HEK293 (cell line): ENCODE results near the gene NOL3.

Experiments used
- CTCF ChIA-PET: fragments of 350-600 bp; formaldehyde crosslinking; extraction: SDS; loops from one replicate; lab custom pipeline; 2021; ENCODE audit warnings: antibody characterized with exemption; lab: Yijun Ruan, JAX
- POLR2A ChIA-PET: fragments of 300-600 bp; formaldehyde crosslinking; extraction: SDS; loops from one replicate; lab custom pipeline; 2020; ENCODE audit warnings: antibody characterized with exemption, inconsistent platforms; lab: Yijun Ruan, JAX
- H3K27ac ChIP-seq: fragments of 200-500 bp; sonication (Bioruptor generic); 2 replicates; pipeline ENCODE4 v1.5.1; 2014; ENCODE audit warnings: low read depth, low read length, control low read depth, inconsistent platforms; ENCODE audit errors: extremely low read depth
- H3K36me3 ChIP-seq, 2 experiments: fragments of 200-500 bp in 1 of 2; sonication (Bioruptor generic) in 1 of 2; 1 replicate in 1 of 2; 2 replicates in 1 of 2; pipeline ENCODE4 v1.5.1; 2014 to 2017; ENCODE audit warnings: inconsistent platforms in 2 of 2, low read length in 2 of 2; ENCODE audit not compliant: control insufficient read depth in 2 of 2, insufficient read depth in 1 of 2
- H3K4me1 ChIP-seq: fragments of 200-500 bp; sonication (Bioruptor generic); 2 replicates; pipeline ENCODE4 v1.5.1; 2014; ENCODE audit warnings: mild to moderate bottlenecking, low read length, inconsistent platforms; ENCODE audit not compliant: control insufficient read depth, insufficient read depth
- H3K4me3 ChIP-seq: 2 replicates; pipeline ENCODE4 v1.5.1; 2011; ENCODE audit warnings: low read depth, mild to moderate bottlenecking, control low read depth, low read length, moderate library complexity
- H3K9me3 ChIP-seq: fragments of 200-500 bp; sonication (Bioruptor generic); 2 replicates; pipeline ENCODE4 v1.5.1; 2014; ENCODE audit warnings: low read depth, low read length, inconsistent platforms; ENCODE audit not compliant: control insufficient read depth, insufficient read depth
- GLIS1 ChIP-seq: fragments of 450-650 bp; formaldehyde crosslinking; IDR thresholded peaks from 2 replicates; pipeline ENCODE4 v1.5.1; 2016; ENCODE audit warnings: missing biosample characterization, missing genetic modification characterization
- HOXD13 ChIP-seq: sonication (generic); formaldehyde crosslinking; IDR thresholded peaks from 2 replicates; pipeline ENCODE4 v1.8.0; 2022; ENCODE audit warnings: missing genetic modification reagents, borderline replicate concordance
- KLF1 ChIP-seq: fragments of 450-650 bp; formaldehyde crosslinking; IDR thresholded peaks from 2 replicates; pipeline ENCODE4 v1.5.1; 2016; ENCODE audit warnings: missing biosample characterization, missing genetic modification characterization
- MEIS1 ChIP-seq: sonication (generic); formaldehyde crosslinking; IDR thresholded peaks from 2 replicates; pipeline ENCODE4 v1.8.1; 2022; ENCODE audit warnings: missing genetic modification reagents, mild to moderate bottlenecking, borderline replicate concordance
- SCRT2 ChIP-seq: fragments of 450-650 bp; formaldehyde crosslinking; IDR thresholded peaks from 2 replicates; pipeline ENCODE4 v1.5.1; 2016; ENCODE audit warnings: missing biosample characterization, missing genetic modification characterization
- ZBTB48 ChIP-seq: fragments of 450-650 bp; formaldehyde crosslinking; IDR thresholded peaks from 2 replicates; pipeline ENCODE4 v1.5.1; 2016; ENCODE audit warnings: missing biosample characterization, missing genetic modification characterization
- ZNF184 ChIP-seq: fragments of 450-650 bp; IDR thresholded peaks from 2 replicates; pipeline ENCODE4 v1.5.1; 2018; ENCODE audit warnings: missing biosample characterization, mild to moderate bottlenecking, missing genetic modification characterization
- ZNF266 ChIP-seq: fragments of 450-650 bp; formaldehyde crosslinking; IDR thresholded peaks from 2 replicates; pipeline ENCODE4 v1.5.1; 2016; ENCODE audit warnings: missing biosample characterization, missing genetic modification characterization, low read depth
- ZNF350 ChIP-seq: fragments of 450-650 bp; formaldehyde crosslinking; IDR thresholded peaks from 2 replicates; pipeline ENCODE4 v1.5.0; 2017; ENCODE audit warnings: missing biosample characterization, mild to moderate bottlenecking, missing genetic modification characterization
- ZNF530 ChIP-seq: fragments of 450-650 bp; formaldehyde crosslinking; IDR thresholded peaks from 2 replicates; pipeline ENCODE4 v1.5.1; 2016; ENCODE audit warnings: low read depth, missing biosample characterization, missing genetic modification characterization
- ZNF560 ChIP-seq: fragments of 450-650 bp; formaldehyde crosslinking; IDR thresholded peaks from 2 replicates; pipeline ENCODE4 v1.5.1; 2017; ENCODE audit warnings: missing biosample characterization, missing genetic modification characterization, borderline replicate concordance
- ZNF629 ChIP-seq: fragments of 450-650 bp; formaldehyde crosslinking; IDR thresholded peaks from 2 replicates; pipeline ENCODE4 v1.5.1; 2017; ENCODE audit warnings: missing biosample characterization, missing genetic modification characterization
- ZNF830 ChIP-seq: fragments of 450-650 bp; IDR thresholded peaks from 2 replicates; pipeline ENCODE4 v1.5.0; 2018; ENCODE audit warnings: missing biosample characterization, missing genetic modification characterization, low read depth, mild to moderate bottlenecking, moderate library complexity
- ZSCAN30 ChIP-seq: fragments of 450-650 bp; IDR thresholded peaks from 2 replicates; pipeline ENCODE4 v1.5.1; 2018; ENCODE audit warnings: missing biosample characterization, mild to moderate bottlenecking, missing genetic modification characterization, moderate library complexity
- ZXDB ChIP-seq: fragments of 450-650 bp; formaldehyde crosslinking; IDR thresholded peaks from 2 replicates; pipeline ENCODE4 v1.5.1; 2016; ENCODE audit warnings: missing biosample characterization, missing genetic modification characterization
- TF ChIP-seq, protein P1 (sequence below): fragments of 450-650 bp; formaldehyde crosslinking; IDR thresholded peaks from 2 replicates; pipeline ENCODE4 v1.5.1; 2016; ENCODE audit warnings: missing biosample characterization, missing genetic modification characterization, low read depth
- TF ChIP-seq, protein P2 (sequence below): fragments of 450-650 bp; formaldehyde crosslinking; IDR thresholded peaks from 2 replicates; pipeline ENCODE4 v1.5.1; 2016; ENCODE audit warnings: missing biosample characterization, missing genetic modification characterization, borderline replicate concordance
- TF ChIP-seq, protein P3 (sequence below): fragments of 450-650 bp; formaldehyde crosslinking; IDR thresholded peaks from 2 replicates; pipeline ENCODE4 v1.5.1; 2016; ENCODE audit warnings: missing biosample characterization, missing genetic modification characterization
- TF ChIP-seq, protein P4 (sequence below): IDR thresholded peaks from 2 replicates; pipeline ENCODE4 v1.6.1; 2011; ENCODE audit warnings: mild to moderate bottlenecking, low read depth, low read length, borderline replicate concordance
- TF ChIP-seq, protein P5 (sequence below): fragments of 450-650 bp; formaldehyde crosslinking; IDR thresholded peaks from 2 replicates; pipeline ENCODE4 v1.5.1; 2016; ENCODE audit warnings: missing biosample characterization, missing genetic modification characterization

The NOL3 gene

DNA sequence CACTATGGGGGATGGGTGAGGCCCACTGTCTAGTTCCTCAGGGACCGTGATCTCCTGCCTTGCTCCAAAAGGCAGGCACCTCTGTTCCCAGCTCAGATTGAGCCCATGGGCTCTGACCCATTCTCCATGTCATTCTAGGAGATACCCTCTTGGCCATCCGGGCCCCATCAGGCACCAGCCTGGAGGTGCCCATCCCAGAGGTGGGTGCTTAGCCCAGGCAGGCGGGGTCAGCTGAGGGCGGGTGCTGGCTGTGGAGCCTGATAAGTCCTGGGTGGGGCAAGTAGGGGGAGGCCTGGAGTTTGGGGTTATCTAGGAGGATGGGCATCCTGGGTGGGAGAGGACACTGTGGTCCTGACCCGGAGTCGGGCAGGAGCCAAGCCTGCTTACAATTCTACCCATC lies 23.9 kb downstream of the NOL3 start:
- no peak overlapping the region for H3K4me3 ChIP-seq
- no peak overlapping the region for H3K27ac ChIP-seq
- CTCF ChIA-PET: interaction anchor here (0.7 kb wide), 1 partner anchor 176 kb away, joined by 3 read pairs; no protein-coding TSS in a partner anchor
- TF ChIP-seq ZNF530: no peak
- peak; percentile 50; the same call in 1 of the 2 replicates for TF ChIP-seq KLF1 (tag by site-specific recombination)
- TF ChIP-seq, protein P1, sequence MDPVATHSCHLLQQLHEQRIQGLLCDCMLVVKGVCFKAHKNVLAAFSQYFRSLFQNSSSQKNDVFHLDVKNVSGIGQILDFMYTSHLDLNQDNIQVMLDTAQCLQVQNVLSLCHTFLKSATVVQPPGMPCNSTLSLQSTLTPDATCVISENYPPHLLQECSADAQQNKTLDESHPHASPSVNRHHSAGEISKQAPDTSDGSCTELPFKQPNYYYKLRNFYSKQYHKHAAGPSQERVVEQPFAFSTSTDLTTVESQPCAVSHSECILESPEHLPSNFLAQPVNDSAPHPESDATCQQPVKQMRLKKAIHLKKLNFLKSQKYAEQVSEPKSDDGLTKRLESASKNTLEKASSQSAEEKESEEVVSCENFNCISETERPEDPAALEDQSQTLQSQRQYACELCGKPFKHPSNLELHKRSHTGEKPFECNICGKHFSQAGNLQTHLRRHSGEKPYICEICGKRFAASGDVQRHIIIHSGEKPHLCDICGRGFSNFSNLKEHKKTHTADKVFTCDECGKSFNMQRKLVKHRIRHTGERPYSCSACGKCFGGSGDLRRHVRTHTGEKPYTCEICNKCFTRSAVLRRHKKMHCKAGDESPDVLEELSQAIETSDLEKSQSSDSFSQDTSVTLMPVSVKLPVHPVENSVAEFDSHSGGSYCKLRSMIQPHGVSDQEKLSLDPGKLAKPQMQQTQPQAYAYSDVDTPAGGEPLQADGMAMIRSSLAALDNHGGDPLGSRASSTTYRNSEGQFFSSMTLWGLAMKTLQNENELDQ (tag by site-specific recombination): no peak
- TF ChIP-seq MEIS1 (CRISPR knock-in tag): no peak
- TF ChIP-seq ZNF629: no peak
- no peaks in the 10 kb centered on the region for H3K9me3 ChIP-seq
- POLR2A ChIA-PET: interaction anchor here (1.3 to 1.4 kb wide), 2 partner anchors 10 to 14 kb away, joined by 3 to 4 read pairs; no protein-coding TSS in a partner anchor
- peaks cover 7 to 63% of the 10 kb centered on the region in 2 experiments; a peak in 2 of 3 replicates for H3K36me3 ChIP-seq
- H3K4me1 ChIP-seq: peaks cover 7% of the 10 kb centered on the region

DNA sequence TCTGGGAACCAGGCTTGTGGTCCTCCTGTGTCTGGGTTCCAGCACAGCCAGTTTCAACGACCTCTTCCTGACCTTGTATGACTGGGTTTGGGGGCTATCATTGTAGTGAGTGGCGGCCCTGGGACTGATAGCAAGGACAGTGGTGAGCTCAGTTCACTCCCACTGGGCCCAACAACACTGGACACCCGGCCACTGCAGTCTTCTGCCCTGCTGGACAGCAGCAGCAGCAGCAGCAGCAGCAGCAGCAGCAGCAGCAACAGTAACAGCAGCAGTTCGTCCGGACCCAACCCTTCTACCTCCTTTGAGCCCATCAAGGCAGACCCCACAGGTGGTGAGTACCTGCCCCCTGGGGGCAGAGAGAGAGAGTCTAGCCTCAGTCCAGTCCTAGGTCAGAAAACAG lies 25.3 kb downstream of the NOL3 start:
- CTCF ChIA-PET: interaction anchor here (1.5 kb wide), 1 partner anchor 31 kb away, joined by 4 read pairs; the partner anchor contains the start of gene TMEM208
- Histone ChIP-seq H3K4me1 (peaks cover 7% of the 10 kb centered on the region), H3K9me3 (no peaks in the 10 kb centered on the region), H3K36me3 (peaks cover 7 to 72% of the 10 kb centered on the region in 2 experiments; a peak in 2 of 3 replicates), H3K27ac (no peak overlapping the region), H3K4me3 (no peak overlapping the region)
- TF ChIP-seq ZNF184 (tag by site-specific recombination) (no peak), GLIS1 (tag by site-specific recombination) (peak; percentile 45; the same call in 1 of the 2 replicates)
- TF ChIP-seq, all 188 proteins: peak for 1
- POLR2A ChIA-PET: interaction anchor here (0.9 kb wide), 1 partner anchor 13 kb away, joined by 3 read pairs; no protein-coding TSS in a partner anchor

DNA sequence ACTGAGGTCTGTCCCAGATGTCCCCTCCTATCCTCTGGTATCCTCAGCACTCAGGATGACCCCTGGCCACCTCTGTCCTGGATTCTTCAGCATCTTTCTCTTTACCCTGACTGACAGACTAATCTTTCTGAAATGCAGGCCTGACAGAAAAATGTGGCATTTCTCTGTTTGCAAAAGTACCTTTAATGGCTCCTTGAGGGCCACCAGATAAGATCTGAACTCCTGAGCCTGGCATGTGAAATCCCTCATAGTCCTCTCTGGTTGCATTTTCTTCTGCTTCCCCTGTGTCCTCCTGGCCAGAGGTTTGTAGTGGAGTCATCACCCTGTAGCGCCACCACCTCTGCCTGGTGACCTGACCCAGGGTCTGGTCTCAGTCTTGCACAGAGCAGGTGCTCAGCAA lies 26.5 kb downstream of the NOL3 start:
- CTCF ChIA-PET: interaction anchor here (1.2 to 2.2 kb wide), 4 partner anchors 11 to 30 kb away, joined by 4 to 10 read pairs (median 6); partner anchors contain the start of genes MATCAP1 and TMEM208
- POLR2A ChIA-PET: interaction anchor here (0.9 to 1.8 kb wide), 4 partner anchors 12 to 49 kb away, joined by 3 to 11 read pairs (median 3); partner anchors contain the start of gene TMEM208
- peaks cover 7% of the 10 kb centered on the region for H3K4me1 ChIP-seq
- no peaks in the 10 kb centered on the region for H3K9me3 ChIP-seq
- H3K36me3 ChIP-seq: peaks cover 7 to 80% of the 10 kb centered on the region in 2 experiments; a peak in 2 of 3 replicates
- H3K4me3 ChIP-seq: no peak overlapping the region
- H3K27ac ChIP-seq: no peak overlapping the region
- TF ChIP-seq GLIS1 (tag by site-specific recombination) (no peak), ZSCAN30 (tag by site-specific recombination) (no peak), KLF1 (tag by site-specific recombination) (no peak), ZNF830 (tag by site-specific recombination) (no peak), HOXD13 (CRISPR knock-in tag) (no peak), ZNF350 (tag by site-specific recombination) (no peak), ZBTB48 (no peak), SCRT2 (tag by site-specific recombination) (no peak), ZXDB (tag by site-specific recombination) (no peak), ZNF266 (tag by site-specific recombination) (no peak), ZNF560 (tag by site-specific recombination) (no peak)
- TF ChIP-seq, protein P2, sequence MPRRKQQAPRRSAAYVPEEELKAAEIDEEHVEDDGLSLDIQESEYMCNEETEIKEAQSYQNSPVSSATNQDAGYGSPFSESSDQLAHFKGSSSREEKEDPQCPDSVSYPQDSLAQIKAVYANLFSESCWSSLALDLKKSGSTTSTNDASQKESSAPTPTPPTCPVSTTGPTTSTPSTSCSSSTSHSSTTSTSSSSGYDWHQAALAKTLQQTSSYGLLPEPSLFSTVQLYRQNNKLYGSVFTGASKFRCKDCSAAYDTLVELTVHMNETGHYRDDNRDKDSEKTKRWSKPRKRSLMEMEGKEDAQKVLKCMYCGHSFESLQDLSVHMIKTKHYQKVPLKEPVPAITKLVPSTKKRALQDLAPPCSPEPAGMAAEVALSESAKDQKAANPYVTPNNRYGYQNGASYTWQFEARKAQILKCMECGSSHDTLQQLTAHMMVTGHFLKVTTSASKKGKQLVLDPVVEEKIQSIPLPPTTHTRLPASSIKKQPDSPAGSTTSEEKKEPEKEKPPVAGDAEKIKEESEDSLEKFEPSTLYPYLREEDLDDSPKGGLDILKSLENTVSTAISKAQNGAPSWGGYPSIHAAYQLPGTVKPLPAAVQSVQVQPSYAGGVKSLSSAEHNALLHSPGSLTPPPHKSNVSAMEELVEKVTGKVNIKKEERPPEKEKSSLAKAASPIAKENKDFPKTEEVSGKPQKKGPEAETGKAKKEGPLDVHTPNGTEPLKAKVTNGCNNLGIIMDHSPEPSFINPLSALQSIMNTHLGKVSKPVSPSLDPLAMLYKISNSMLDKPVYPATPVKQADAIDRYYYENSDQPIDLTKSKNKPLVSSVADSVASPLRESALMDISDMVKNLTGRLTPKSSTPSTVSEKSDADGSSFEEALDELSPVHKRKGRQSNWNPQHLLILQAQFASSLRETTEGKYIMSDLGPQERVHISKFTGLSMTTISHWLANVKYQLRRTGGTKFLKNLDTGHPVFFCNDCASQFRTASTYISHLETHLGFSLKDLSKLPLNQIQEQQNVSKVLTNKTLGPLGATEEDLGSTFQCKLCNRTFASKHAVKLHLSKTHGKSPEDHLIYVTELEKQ (tag by site-specific recombination): no peak
- TF ChIP-seq, protein P3, sequence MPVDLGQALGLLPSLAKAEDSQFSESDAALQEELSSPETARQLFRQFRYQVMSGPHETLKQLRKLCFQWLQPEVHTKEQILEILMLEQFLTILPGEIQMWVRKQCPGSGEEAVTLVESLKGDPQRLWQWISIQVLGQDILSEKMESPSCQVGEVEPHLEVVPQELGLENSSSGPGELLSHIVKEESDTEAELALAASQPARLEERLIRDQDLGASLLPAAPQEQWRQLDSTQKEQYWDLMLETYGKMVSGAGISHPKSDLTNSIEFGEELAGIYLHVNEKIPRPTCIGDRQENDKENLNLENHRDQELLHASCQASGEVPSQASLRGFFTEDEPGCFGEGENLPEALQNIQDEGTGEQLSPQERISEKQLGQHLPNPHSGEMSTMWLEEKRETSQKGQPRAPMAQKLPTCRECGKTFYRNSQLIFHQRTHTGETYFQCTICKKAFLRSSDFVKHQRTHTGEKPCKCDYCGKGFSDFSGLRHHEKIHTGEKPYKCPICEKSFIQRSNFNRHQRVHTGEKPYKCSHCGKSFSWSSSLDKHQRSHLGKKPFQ (tag by site-specific recombination): no peak
- TF ChIP-seq, protein P4, sequence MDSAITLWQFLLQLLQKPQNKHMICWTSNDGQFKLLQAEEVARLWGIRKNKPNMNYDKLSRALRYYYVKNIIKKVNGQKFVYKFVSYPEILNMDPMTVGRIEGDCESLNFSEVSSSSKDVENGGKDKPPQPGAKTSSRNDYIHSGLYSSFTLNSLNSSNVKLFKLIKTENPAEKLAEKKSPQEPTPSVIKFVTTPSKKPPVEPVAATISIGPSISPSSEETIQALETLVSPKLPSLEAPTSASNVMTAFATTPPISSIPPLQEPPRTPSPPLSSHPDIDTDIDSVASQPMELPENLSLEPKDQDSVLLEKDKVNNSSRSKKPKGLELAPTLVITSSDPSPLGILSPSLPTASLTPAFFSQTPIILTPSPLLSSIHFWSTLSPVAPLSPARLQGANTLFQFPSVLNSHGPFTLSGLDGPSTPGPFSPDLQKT: no peak
- TF ChIP-seq, protein P5, sequence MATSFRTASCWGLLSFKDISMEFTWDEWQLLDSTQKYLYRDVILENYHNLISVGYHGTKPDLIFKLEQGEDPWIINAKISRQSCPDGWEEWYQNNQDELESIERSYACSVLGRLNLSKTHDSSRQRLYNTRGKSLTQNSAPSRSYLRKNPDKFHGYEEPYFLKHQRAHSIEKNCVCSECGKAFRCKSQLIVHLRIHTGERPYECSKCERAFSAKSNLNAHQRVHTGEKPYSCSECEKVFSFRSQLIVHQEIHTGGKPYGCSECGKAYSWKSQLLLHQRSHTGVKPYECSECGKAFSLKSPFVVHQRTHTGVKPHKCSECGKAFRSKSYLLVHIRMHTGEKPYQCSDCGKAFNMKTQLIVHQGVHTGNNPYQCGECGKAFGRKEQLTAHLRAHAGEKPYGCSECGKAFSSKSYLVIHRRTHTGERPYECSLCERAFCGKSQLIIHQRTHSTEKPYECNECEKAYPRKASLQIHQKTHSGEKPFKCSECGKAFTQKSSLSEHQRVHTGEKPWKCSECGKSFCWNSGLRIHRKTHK (tag by site-specific recombination): no peak
